NCI-H460 (cell line): ENCODE measurements around the gene USP49. TPM values are rescaled to one million over a fixed set of nuclear protein-coding genes. Genes with fewer than 3 reads are reported as not detected.
"Not testable (repeated sequence)": the region's sequence is repeated elsewhere in the genome, so short reads cannot be mapped to it uniquely, and the experiment has no call there.

Experiments used
- DNase-seq: peaks from one replicate; pipeline ENCODE4 v3.0.0-alpha.2; 2016; ENCODE audit warnings: low read depth; ENCODE audit errors: extremely low read depth
- total RNA-seq: library from RNA; depleted of rRNA; stranded (reverse); fragments of >200 nt; shearing (Covaris generic); gene quantifications from 2 replicates; pipeline ENCODE4 v1.2.3, GENCODE V29; 2014

USP49 gene
- total RNA-seq, 1 experiment from 2014 or later, result 3.1 TPM

GRCh38 chr6:41783106-41783780 lies 111.9 kb downstream of the USP49 start:
- DNase-seq, result no peak

- DNase-seq, result no peak
These were observed 113.8 kb downstream of the USP49 start for GRCh38 chr6:41781366-41781730.

- no peak for DNase-seq
These were observed 114.4 kb downstream of the USP49 start, which contains the start of gene PRICKLE4 for GRCh38 chr6:41780551-41781365. TSS of gene PRICKLE4 (plus strand) at chr6:41780782. CDS start at chr6:41783474, 2,692 bp downstream.

GRCh38 chr6:41779788-41780550 lies 115.2 kb downstream of the USP49 start, which contains the start of gene FRS3:
TSS of gene FRS3 (minus strand) at chr6:41779900. CDS start at chr6:41776987, 2,913 bp downstream.
- peak; percentile 89 for DNase-seq

- DNase-seq, result no peak
These were observed 115.8 kb downstream of the USP49 start for GRCh38 chr6:41779336-41779735.

- DNase-seq, result no peak
These were observed 116.3 kb downstream of the USP49 start for GRCh38 chr6:41778895-41779294.

GRCh38 chr6:41777551-41778285 lies 117.5 kb downstream of the USP49 start:
- no peak for DNase-seq

- DNase-seq, result no peak
These were observed 119.8 kb downstream of the USP49 start for GRCh38 chr6:41775293-41775882.

- no peak for DNase-seq
These were observed 120.3 kb downstream of the USP49 start for GRCh38 chr6:41774841-41775240.

GRCh38 chr6:41771058-41771983 lies 123.9 kb downstream of the USP49 start:
- no peak for DNase-seq

- DNase-seq, result no peak
These were observed 124.7 kb downstream of the USP49 start for GRCh38 chr6:41770381-41771057.

GRCh38 chr6:41769376-41769775 lies 125.8 kb downstream of the USP49 start:
- DNase-seq, result no peak

- no peak for DNase-seq
These were observed 126.4 kb downstream of the USP49 start for GRCh38 chr6:41768545-41769308.

- DNase-seq, result peak; percentile 42
These were observed 127.9 kb downstream of the USP49 start for GRCh38 chr6:41767112-41767833.

- DNase-seq, result not testable (repeated sequence)
These were observed 129.0 kb downstream of the USP49 start for GRCh38 chr6:41766043-41766664.

GRCh38 chr6:41763470-41763869 lies 131.7 kb downstream of the USP49 start:
- DNase-seq, result no peak
